GOT3 (cell line): ENCODE results near the gene TMEM163.

Source experiments
- DNase-seq: peaks from one replicate; lab custom pipeline; 2025; ENCODE audit warnings: mixed read lengths; lab: John Stamatoyannopoulos, UW

Gene TMEM163

GRCh38 chr2:134408791-134409190 is 310.0 kb downstream of the TMEM163 start:
- DNase-seq = no peak

GRCh38 chr2:134408386-134408785 is 310.4 kb downstream of the TMEM163 start:
- no peak for DNase-seq

GRCh38 chr2:134407154-134407890 is 311.5 kb downstream of the TMEM163 start:
- DNase-seq = no peak

GRCh38 chr2:134406736-134407135 is 312.1 kb downstream of the TMEM163 start:
- no peak for DNase-seq

GRCh38 chr2:134406311-134406710 is 312.5 kb downstream of the TMEM163 start:
- no peak for DNase-seq
